ENCODE results near the gene GMIP.

The GMIP gene

GRCh38 chr19:19588546-19588945 is 54.9 kb downstream of the GMIP start:
- in situ Hi-C loops (cut with HindIII; ENCODE audit: low pct_ligation_motif_present, low pct_unique_long_range_greater_than_20kb, low sequenced_read_pairs) = no loop called here
- DNase-seq = no peak

GRCh38 chr19:19587771-19588170 is 55.7 kb downstream of the GMIP start:
- in situ Hi-C loops (cut with HindIII; ENCODE audit: low pct_ligation_motif_present, low pct_unique_long_range_greater_than_20kb, low sequenced_read_pairs) = no loop called here
- no peak for DNase-seq

- DNase-seq = no peak
- in situ Hi-C loops (cut with HindIII; ENCODE audit: low pct_ligation_motif_present, low pct_unique_long_range_greater_than_20kb, low sequenced_read_pairs) = no loop called here
Measured at GRCh38 chr19:19584356-19584755, 59.1 kb downstream of the GMIP start.

- DNase-seq = no peak
- in situ Hi-C loops (cut with HindIII; ENCODE audit: low pct_ligation_motif_present, low pct_unique_long_range_greater_than_20kb, low sequenced_read_pairs) = no loop called here
Measured at GRCh38 chr19:19582471-19582870, 61.0 kb downstream of the GMIP start.

GRCh38 chr19:19581391-19581790 is 62.1 kb downstream of the GMIP start:
- no peak for DNase-seq
- in situ Hi-C loops (cut with HindIII; ENCODE audit: low pct_ligation_motif_present, low pct_unique_long_range_greater_than_20kb, low sequenced_read_pairs) = no loop called here

- no peak for DNase-seq
- in situ Hi-C loops (cut with HindIII; ENCODE audit: low pct_ligation_motif_present, low pct_unique_long_range_greater_than_20kb, low sequenced_read_pairs) = no loop called here
Measured at GRCh38 chr19:19580418-19580817, 63.0 kb downstream of the GMIP start.

GRCh38 chr19:19579533-19580361 is 63.7 kb downstream of the GMIP start:
- in situ Hi-C loops (cut with HindIII; ENCODE audit: low pct_ligation_motif_present, low pct_unique_long_range_greater_than_20kb, low sequenced_read_pairs) = no loop called here

More at GRCh38 chr19:19579533-19580361, 63.7 kb downstream of the GMIP start:
- DNase-seq = no peak
